Activated CD4-positive, alpha-beta T cell treated with anti-CD3 and anti-CD28 coated beads, Interleukin-2, Interleukin-4, amounts not matched to agents 100 ng/mL and 50 ng/mL, durations not matched to agents 16 hours and 8 hours (primary cell): ENCODE results near the gene CREB3L2.
"Not testable (repeated sequence)": the region's sequence is repeated elsewhere in the genome, so short reads cannot be mapped to it uniquely, and the experiment has no call there.

Source experiments
- DNase-seq: peaks from one replicate; pipeline ENCODE4 v3.0.0-alpha.2; 2020; ENCODE audit warnings: low spot score

Gene CREB3L2

GRCh38 chr7:138001529-138002095 is at the start of gene CREB3L2:
TSS of gene CREB3L2 (minus strand) at chr7:138002086. CDS start at chr7:138001705, 381 bp downstream.
- DNase-seq, result peak; percentile 62

DNA sequence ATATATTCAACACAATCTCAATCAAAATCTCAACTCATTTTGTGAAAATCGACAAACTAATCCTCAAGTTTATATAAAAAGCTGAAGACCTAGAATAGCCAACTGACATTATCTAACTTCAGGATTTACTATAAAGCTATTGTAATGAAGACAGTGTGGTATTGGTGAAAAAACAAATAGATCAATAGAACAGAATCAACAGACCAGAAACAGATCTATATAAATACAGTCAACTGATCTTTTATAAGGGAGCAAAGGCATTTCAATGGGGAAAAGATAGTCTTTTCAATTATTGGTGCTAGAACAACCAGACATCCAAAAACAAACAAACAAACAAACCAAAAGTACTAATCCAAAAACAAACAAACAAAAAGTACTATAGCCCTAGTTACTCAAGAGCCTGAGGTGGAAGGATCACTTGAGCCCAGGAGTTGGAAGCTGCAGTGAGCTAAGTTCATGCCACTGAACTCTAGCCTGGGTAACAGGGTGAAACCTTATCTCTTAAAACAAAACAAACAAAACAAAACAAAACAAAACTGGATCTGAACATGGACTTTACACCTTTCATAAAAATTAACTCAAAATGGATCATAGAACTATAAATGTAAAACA is 47.7 kb upstream of the CREB3L2 start:
- DNase-seq, result no peak

GRCh38 chr7:138047907-138048306 is 46.0 kb upstream of the CREB3L2 start:
- DNase-seq, result no peak

- DNase-seq, result no peak
These were observed 43.0 kb upstream of the CREB3L2 start for GRCh38 chr7:138044897-138045296.

GRCh38 chr7:138040063-138040462 is 38.2 kb upstream of the CREB3L2 start:
- not testable (repeated sequence) for DNase-seq

DNA sequence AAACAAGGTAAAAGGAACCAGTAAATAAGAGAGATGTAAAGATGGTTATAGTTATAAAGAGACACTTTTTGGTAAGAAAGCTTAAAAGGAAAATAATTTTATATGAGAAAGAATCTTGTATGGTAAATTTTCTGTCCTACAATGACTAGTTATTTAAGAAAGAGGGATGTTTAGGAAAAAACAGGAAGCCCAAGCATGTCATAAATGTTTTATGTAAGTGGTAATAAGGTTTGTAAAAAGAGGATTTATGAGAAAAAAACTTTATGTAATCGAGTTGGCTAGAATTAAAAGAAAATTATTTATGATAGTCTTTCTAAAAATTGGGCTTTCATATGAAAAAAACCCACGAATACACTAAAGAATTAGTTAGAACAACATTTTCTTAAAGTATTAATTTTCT is 34.2 kb upstream of the CREB3L2 start:
- no peak for DNase-seq

DNA sequence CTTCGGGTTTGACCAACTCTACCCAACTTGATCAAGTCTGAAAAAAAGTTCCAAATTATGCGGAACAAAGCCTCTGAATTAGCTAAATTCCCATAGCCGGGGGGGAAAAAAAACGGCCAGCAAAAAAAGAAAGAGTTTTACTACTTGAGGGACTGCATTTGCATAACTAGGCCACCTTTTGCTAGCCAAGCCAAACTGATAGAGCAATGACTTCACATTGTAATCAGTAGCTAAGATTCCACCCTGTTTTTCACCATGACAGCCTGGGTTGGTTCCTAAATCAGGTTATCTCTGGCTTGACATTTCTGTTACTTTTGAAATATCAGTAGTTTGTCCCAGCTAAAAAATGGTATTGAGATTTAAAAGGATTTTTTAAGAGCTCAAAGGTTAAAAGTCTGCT is 31.4 kb upstream of the CREB3L2 start:
- DNase-seq, result no peak

- DNase-seq, result no peak
These were observed 30.9 kb upstream of the CREB3L2 start for GRCh38 chr7:138032770-138033169.

DNA sequence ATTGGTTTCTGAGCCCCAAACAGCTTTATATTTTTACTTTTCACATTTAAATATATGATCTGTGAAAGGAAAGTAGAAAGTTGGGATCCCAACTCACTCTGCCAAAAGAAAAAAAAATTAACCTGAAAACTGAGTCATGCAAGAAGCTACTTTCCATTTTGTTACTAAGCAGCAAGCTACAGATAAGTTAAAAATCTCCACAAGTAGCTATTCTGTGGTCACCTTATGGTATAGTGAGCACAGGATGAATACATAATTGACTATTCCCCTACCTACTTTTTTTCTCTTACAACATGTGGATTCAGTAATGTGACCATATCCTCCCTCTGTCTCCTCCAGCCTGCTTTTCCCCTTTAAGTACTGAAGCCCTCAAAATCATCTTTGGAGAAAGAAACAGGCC is 30.3 kb upstream of the CREB3L2 start:
- no peak for DNase-seq

GRCh38 chr7:138030679-138031351 is 28.9 kb upstream of the CREB3L2 start:
- no peak for DNase-seq

DNA sequence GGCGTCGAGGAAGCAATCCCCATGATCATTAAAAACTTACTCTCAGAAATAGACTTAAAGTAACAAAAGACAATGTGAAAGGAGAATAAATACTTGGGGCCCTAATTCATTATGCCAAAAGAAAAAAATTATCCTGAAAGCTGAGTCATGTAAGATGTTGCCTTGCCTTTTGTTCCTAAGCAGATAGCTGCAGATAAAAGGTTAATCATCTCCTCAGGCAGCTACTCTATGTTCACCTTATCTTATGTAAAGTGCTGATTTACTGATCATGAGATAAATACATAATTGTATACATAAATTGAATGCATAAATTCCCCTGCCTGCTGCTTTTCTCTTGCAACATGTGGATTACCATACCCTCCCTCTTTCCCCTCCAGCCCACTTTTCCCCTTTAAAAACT is 28.1 kb upstream of the CREB3L2 start:
- no peak for DNase-seq

- DNase-seq, result no peak
These were observed 27.2 kb upstream of the CREB3L2 start for GRCh38 chr7:138029126-138029525.

DNA sequence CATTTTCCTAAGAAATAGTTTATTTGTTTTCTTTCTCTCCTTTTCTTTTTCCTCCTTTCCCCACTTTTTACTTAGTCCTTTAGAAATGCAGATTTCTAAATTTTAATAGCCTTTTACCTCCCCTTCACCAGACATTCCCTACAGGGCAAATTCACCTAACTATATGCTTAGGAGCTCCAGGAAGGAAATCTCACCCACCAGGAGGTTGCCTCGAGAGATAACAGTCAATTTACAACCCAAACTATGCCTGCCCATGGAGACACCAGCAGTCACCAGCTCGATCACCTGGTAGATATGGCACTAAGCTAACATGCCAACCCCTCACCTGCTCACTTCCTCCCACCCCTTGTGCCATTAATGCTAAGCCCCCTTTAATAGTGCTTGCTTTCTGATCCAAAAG is 25.2 kb upstream of the CREB3L2 start:
- no peak for DNase-seq

GRCh38 chr7:138025215-138026186 is 23.6 kb upstream of the CREB3L2 start:
- no peak for DNase-seq

- no peak for DNase-seq
These were observed 22.9 kb upstream of the CREB3L2 start for GRCh38 chr7:138024765-138025164.

DNA sequence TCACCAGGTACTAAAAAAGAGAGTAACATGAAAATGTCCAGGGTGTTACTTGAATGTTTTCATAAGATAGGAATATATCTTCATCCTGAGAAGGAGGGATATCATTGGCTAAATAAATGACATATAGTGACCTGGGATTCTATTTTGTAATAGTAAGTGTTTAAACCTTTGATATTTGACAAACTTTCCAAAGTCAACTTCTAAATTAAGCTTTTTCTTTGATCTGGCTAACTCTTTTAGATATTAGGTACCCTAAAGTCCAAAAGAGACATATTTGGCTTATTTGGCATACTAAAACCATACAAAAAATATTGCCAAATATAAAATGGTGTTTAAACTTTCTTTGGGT is 22.4 kb upstream of the CREB3L2 start:
- DNase-seq, result no peak

- no peak for DNase-seq
These were observed 21.9 kb upstream of the CREB3L2 start for GRCh38 chr7:138023618-138024342.

GRCh38 chr7:138021889-138022288 is 20.0 kb upstream of the CREB3L2 start:
- no peak for DNase-seq

DNA sequence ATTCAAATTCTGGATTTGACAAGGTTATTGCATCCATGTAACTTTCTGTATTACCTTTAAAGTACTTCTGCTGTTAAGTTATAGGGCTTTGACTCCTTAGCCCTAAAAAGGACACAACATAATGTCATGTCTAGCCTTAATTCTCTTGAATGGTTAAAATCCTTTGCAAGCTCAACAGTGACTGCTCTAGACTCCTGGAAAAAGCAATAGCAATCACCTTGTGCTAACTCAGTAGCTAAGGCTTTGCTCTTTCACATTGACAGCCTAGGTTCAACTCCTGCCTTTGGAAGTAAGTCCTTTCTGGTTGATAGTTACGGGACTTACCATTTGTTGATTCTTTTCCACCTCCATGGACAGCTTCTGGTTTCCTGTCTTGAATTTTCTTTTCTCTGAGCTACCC is 16.1 kb upstream of the CREB3L2 start:
- DNase-seq, result no peak

- no peak for DNase-seq
These were observed 13.2 kb upstream of the CREB3L2 start for GRCh38 chr7:138015096-138015495.

GRCh38 chr7:138014686-138015085 is 12.8 kb upstream of the CREB3L2 start:
- no peak for DNase-seq

GRCh38 chr7:138014201-138014600 is 12.3 kb upstream of the CREB3L2 start:
- not testable (repeated sequence) for DNase-seq
